ENCODE results near the gene RASGRP3.

RASGRP3 gene

GRCh38 chr2:33541243-33541642 is 64.8 kb downstream of the RASGRP3 start:
- no peak for DNase-seq (ENCODE audit: low read depth)
- TF ChIP-seq, protein P1, sequence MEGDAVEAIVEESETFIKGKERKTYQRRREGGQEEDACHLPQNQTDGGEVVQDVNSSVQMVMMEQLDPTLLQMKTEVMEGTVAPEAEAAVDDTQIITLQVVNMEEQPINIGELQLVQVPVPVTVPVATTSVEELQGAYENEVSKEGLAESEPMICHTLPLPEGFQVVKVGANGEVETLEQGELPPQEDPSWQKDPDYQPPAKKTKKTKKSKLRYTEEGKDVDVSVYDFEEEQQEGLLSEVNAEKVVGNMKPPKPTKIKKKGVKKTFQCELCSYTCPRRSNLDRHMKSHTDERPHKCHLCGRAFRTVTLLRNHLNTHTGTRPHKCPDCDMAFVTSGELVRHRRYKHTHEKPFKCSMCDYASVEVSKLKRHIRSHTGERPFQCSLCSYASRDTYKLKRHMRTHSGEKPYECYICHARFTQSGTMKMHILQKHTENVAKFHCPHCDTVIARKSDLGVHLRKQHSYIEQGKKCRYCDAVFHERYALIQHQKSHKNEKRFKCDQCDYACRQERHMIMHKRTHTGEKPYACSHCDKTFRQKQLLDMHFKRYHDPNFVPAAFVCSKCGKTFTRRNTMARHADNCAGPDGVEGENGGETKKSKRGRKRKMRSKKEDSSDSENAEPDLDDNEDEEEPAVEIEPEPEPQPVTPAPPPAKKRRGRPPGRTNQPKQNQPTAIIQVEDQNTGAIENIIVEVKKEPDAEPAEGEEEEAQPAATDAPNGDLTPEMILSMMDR (IDR thresholded peaks at IDR 0.05; ENCODE audit: insufficient read depth, low read depth, low read length, missing control alignments), result no peak
- H3K4me3 ChIP-seq (ENCODE audit: low read depth, low read length), result no peak overlapping the region

GRCh38 chr2:33550206-33550605 is 73.8 kb downstream of the RASGRP3 start:
- DNase-seq (ENCODE audit: low read depth), result no peak
- H3K4me3 ChIP-seq (ENCODE audit: low read depth, low read length), result no peak overlapping the region
- TF ChIP-seq, protein P1 (IDR thresholded peaks at IDR 0.05; ENCODE audit: insufficient read depth, low read depth, low read length, missing control alignments), result no peak

- TF ChIP-seq, protein P1 (IDR thresholded peaks at IDR 0.05; ENCODE audit: insufficient read depth, low read depth, low read length, missing control alignments), result no peak
- H3K4me3 ChIP-seq (ENCODE audit: low read depth, low read length), result no peak overlapping the region
- DNase-seq (ENCODE audit: low read depth), result no peak
Observed at GRCh38 chr2:33552758-33553461, 76.5 kb downstream of the RASGRP3 start.

DNA sequence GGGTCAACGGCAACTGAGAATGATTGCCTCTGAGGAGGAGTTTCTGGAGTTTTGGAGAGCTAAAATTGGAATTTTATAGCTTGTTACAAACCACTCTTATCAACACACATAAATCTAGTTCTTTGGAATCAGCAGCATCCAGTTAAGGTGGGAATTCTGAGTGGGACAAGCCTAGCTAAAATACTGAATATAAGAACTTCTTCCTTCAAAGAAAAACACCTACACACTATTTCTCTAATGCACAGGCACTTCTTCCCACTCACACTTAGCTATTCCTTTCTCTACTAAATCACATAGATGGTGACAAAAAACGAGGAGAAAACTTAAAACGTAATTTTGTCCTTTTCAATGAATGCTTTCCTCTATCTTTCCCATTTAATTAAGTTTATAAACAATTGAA is 79.2 kb downstream of the RASGRP3 start:
- H3K4me3 ChIP-seq (ENCODE audit: low read depth, low read length), result no peak overlapping the region
- TF ChIP-seq, protein P1 (IDR thresholded peaks at IDR 0.05; ENCODE audit: insufficient read depth, low read depth, low read length, missing control alignments), result no peak
- DNase-seq (ENCODE audit: low read depth), result no peak

- H3K4me3 ChIP-seq (ENCODE audit: low read depth, low read length), result no peak overlapping the region
- TF ChIP-seq, protein P1 (IDR thresholded peaks at IDR 0.05; ENCODE audit: insufficient read depth, low read depth, low read length, missing control alignments), result no peak
- DNase-seq (ENCODE audit: low read depth), result no peak
Observed at GRCh38 chr2:33559328-33559727, 82.9 kb downstream of the RASGRP3 start.

DNA sequence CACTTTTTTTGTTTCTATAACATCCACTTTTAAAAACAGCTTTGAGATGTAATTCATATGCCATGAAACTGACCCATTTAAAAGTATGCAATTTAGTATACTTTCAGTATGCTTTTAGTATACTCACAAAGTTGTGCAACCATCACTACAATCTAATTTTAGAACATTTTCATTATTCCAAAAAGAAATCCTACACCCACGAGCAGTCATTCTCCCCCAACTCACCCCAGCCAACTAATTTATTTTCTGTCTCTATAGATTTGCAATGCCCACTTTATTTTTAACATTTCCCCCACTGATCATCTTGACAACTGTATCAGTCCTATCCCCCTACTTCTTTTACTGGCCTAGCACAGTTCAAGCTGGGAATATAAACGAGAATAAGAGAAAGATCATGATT is 83.6 kb downstream of the RASGRP3 start:
- no peak overlapping the region for H3K4me3 ChIP-seq (ENCODE audit: low read depth, low read length)
- no peak for DNase-seq (ENCODE audit: low read depth)
- TF ChIP-seq, protein P1 (IDR thresholded peaks at IDR 0.05; ENCODE audit: insufficient read depth, low read depth, low read length, missing control alignments), result no peak

- no peak overlapping the region for H3K4me3 ChIP-seq (ENCODE audit: low read depth, low read length)
- DNase-seq (ENCODE audit: low read depth), result no peak
- TF ChIP-seq, protein P1 (IDR thresholded peaks at IDR 0.05; ENCODE audit: insufficient read depth, low read depth, low read length, missing control alignments), result no peak
Observed at GRCh38 chr2:33561872-33562271, 85.4 kb downstream of the RASGRP3 start.

All from GM12865 (cell line).